ENCODE measurements around the gene CSTPP1. TPM values are rescaled to one million over a fixed set of nuclear protein-coding genes. Genes with fewer than 3 reads are reported as not detected.
"Not testable (repeated sequence)": the region's sequence is repeated elsewhere in the genome, so short reads cannot be mapped to it uniquely, and the experiment has no call there.

Gene CSTPP1
- total RNA-seq, 4 donors from 2014 or later, result 35.3 to 51.9 (median 39.7) TPM

DNA sequence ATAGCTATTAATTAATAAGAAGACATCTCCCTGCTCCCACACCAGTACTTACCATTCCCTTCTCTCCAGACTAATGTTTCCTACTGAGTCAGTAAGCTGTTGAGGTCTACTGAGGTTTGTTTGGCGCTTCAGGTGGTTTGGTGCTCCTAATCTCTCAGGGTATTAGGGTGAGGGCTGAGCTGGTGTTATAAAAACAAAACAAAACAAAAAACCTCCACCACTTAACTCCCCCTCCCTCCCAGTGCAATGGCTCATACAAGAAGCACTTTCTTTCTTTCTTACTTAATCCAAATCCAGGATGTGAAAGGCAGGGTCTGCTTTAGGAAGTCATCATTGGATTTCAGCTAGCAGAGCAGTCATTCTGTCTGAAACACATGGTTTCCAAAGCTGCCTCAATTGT lies 15.3 kb downstream of the CSTPP1 start:
- no peaks in the 10 kb centered on the region for H3K36me3 ChIP-seq
- TF ChIP-seq POLR2A (IDR thresholded peaks at IDR 0.05) (no peak), CTCF (IDR thresholded peaks at IDR 0.05) (no peak), EP300 (IDR thresholded peaks at IDR 0.05) (no peak)
- H3K4me3 ChIP-seq, result no peak overlapping the region
- no peaks in the 10 kb centered on the region for H3K27me3 ChIP-seq
- H3K27ac ChIP-seq, result no peak overlapping the region
- no peak for DNase-seq (ENCODE audit: low spot score in 2 of 2)
- WGBS, 2 donors, result 91 to 97% methylated on average over 1 of the region's 1 CpG
- peaks cover 0 to 20% (median 5%) of the 10 kb centered on the region in 4 donors for H3K4me1 ChIP-seq
- H3K9me3 ChIP-seq, result no peaks in the 10 kb centered on the region

DNA sequence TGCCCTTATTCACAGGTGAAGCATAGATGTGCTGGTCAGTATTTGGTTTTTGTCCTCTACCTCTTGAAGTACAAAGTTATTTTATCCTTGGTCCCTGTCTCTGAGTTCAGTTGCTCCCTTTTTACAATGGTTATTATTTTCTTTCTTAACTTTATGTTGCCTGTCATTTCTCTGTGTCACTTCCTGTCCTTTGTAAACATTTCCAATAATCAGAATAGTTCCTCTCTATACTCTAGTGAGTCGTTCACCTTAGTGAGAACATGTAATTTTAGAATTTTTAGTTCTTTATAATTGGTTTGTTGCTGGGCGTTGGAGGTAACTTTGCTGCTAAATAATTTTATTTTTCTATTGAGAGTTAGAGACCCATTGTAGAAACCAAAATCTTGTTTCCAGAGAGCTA lies 16.0 kb downstream of the CSTPP1 start:
- Histone ChIP-seq H3K27me3 (no peaks in the 10 kb centered on the region), H3K27ac (no peak overlapping the region), H3K9me3 (no peaks in the 10 kb centered on the region), H3K4me1 (peaks cover 0 to 14% (median 4%) of the 10 kb centered on the region in 4 donors), H3K4me3 (no peak overlapping the region), H3K36me3 (no peaks in the 10 kb centered on the region)
- 72 to 79% methylated on average over 2 of the region's 2 CpGs for WGBS, 2 donors
- TF ChIP-seq POLR2A (IDR thresholded peaks at IDR 0.05) (no peak), EP300 (IDR thresholded peaks at IDR 0.05) (no peak), CTCF (IDR thresholded peaks at IDR 0.05) (no peak)
- no peak for DNase-seq (ENCODE audit: low spot score in 2 of 2)

DNA sequence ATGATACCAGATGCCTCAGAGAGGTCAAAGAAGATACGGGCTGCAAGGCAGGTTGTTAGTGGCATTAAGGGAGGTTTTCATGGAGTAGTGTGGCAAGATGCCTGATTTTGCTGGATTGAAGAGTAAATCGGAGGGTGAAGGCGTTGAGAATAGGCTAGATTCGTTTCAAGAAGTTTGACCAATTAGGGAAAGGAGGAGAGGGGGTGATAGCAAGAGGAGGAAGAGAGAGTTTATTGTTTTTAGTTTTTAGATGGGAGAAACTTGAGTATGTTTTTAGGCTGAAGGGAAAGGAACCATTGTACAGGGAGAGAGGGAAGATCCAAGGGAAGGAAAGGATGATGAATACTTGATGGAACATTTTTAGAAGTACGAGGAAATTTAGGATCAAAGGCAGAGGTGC lies 16.5 kb downstream of the CSTPP1 start:
- WGBS, 2 donors, result 84 to 86% methylated on average over 5 of the region's 5 CpGs
- no peak for TF ChIP-seq EP300 (IDR thresholded peaks at IDR 0.05)
- no peak for TF ChIP-seq CTCF (IDR thresholded peaks at IDR 0.05)
- no peak for TF ChIP-seq POLR2A (IDR thresholded peaks at IDR 0.05)
- Histone ChIP-seq H3K36me3 (no peaks in the 10 kb centered on the region), H3K4me1 (peaks cover 0 to 8% (median 1%) of the 10 kb centered on the region in 4 donors), H3K27ac (no peak overlapping the region), H3K4me3 (no peak overlapping the region), H3K9me3 (no peaks in the 10 kb centered on the region), H3K27me3 (no peaks in the 10 kb centered on the region)
- no peak for DNase-seq (ENCODE audit: low spot score in 2 of 2)

GRCh38 chr11:46958777-46959176 lies 22.2 kb downstream of the CSTPP1 start:
- no peak for DNase-seq (ENCODE audit: low spot score in 2 of 2)
- Histone ChIP-seq H3K36me3 (peaks cover 0 to 28% (median 0%) of the 10 kb centered on the region in 3 donors), H3K4me3 (no peak overlapping the region), H3K27ac (no peak overlapping the region), H3K27me3 (no peaks in the 10 kb centered on the region), H3K9me3 (peaks cover 0 to 6% (median 0%) of the 10 kb centered on the region in 4 donors), H3K4me1 (no peaks in the 10 kb centered on the region)
- WGBS, 2 donors, result 95 to 100% methylated on average over 1 of the region's 1 CpG
- TF ChIP-seq POLR2A (IDR thresholded peaks at IDR 0.05) (no peak), CTCF (IDR thresholded peaks at IDR 0.05) (no peak), EP300 (IDR thresholded peaks at IDR 0.05) (no peak)

DNA sequence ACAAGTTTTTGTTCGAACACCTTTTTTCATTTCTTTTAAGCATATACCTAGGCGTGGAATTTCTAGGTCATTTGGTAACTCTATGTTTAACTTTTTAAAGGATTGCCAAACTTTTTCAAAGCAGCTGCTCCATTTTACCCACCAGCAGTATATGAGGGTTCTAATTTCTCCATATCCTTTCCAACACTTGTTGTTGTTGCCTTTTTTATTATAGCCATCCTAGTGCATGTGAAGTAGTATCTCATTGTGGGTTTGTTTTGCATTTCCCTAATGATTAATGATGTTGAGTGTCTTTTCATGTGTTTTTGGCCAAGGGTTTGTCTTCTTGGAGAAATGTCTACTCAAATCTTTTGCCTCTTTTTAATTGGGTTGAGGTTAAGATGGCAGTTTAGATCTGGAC lies 24.5 kb downstream of the CSTPP1 start:
- Histone ChIP-seq H3K4me1 (no peaks in the 10 kb centered on the region), H3K4me3 (no peak overlapping the region), H3K36me3 (peaks cover 0 to 28% (median 0%) of the 10 kb centered on the region in 3 donors), H3K27ac (no peak overlapping the region), H3K27me3 (no peaks in the 10 kb centered on the region), H3K9me3 (peaks cover 0 to 6% (median 0%) of the 10 kb centered on the region in 4 donors)
- TF ChIP-seq POLR2A (IDR thresholded peaks at IDR 0.05) (no peak), EP300 (IDR thresholded peaks at IDR 0.05) (no peak), CTCF (IDR thresholded peaks at IDR 0.05) (no peak)
- 97 to 99% methylated on average over 2 of the region's 2 CpGs for WGBS, 2 donors
- DNase-seq (ENCODE audit: low spot score in 2 of 2), result no peak

DNA sequence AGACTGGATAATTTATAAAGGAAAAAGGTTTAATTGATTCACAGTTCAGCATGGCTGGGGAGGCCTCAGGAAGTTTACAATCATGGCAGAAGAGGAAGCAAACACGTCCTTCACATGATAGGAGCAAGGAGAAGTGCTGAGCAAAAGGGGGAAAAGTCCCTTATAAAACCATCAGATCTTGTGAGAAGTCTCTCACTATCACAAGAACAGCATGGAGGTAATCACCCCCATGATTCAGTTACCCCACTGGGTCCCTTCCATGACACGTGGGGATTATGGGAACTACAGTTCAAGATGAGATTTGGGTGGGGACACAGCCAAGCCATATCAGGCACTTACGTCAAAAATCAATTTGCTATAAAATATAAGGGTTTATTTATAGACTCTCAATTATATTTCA lies 25.3 kb downstream of the CSTPP1 start:
- not testable (repeated sequence) for H3K27me3 ChIP-seq; H3K9me3 ChIP-seq; H3K4me1 ChIP-seq; H3K27ac ChIP-seq; DNase-seq (ENCODE audit: low spot score in 2 of 2); H3K4me3 ChIP-seq
- peaks cover 0 to 28% (median 0%) of the 10 kb centered on the region in 3 donors for H3K36me3 ChIP-seq
- WGBS, 2 donors, result 89 to 92% methylated on average over 3 of the region's 3 CpGs

Measured in tibial nerve (tissue), 4 donors.